GM23248 (cell line): Measurements from ENCODE around the gene NME3. TPM values are rescaled to one million over a fixed set of nuclear protein-coding genes. Genes with fewer than 3 reads are reported as not detected.
A peak's percentile ranks its signal among the peaks of the same experiment; 100 is the strongest.

Experiments
- DNase-seq: peaks from one replicate; pipeline ENCODE4 v3.0.0-alpha.2; 2015
- H2AFZ ChIP-seq: fragments of 200-600 bp; sonication (generic); 2 replicates; pipeline ENCODE4 v1.6.1; 2016; ENCODE audit warnings: antibody characterized with exemption
- H3F3A ChIP-seq: fragments of 200-600 bp; sonication (generic); 2 replicates; pipeline ENCODE4 v1.6.1; 2016; ENCODE audit warnings: mild to moderate bottlenecking, antibody characterized with exemption, mixed run types; ENCODE audit not compliant: insufficient read depth
- H3K27ac ChIP-seq: fragments of 200-600 bp; sonication (generic); 2 replicates; pipeline ENCODE4 v1.5.1; 2016; ENCODE audit warnings: mild to moderate bottlenecking
- H3K27me3 ChIP-seq: fragments of 200-600 bp; sonication (generic); replicated peaks from 2 replicates; pipeline ENCODE4 v1.6.1; 2016; ENCODE audit warnings: mild to moderate bottlenecking; ENCODE audit not compliant: insufficient read depth
- H3K36me3 ChIP-seq: fragments of 200-600 bp; sonication (generic); 2 replicates; pipeline ENCODE4 v1.6.1; 2016; ENCODE audit warnings: low read depth, mild to moderate bottlenecking
- H3K4me1 ChIP-seq: fragments of 200-600 bp; sonication (generic); 2 replicates; pipeline ENCODE4 v1.6.1; 2016; ENCODE audit warnings: mild to moderate bottlenecking; ENCODE audit not compliant: insufficient read depth
- H3K4me2 ChIP-seq: fragments of 200-600 bp; sonication (generic); one replicate; pipeline ENCODE4 v1.6.1; 2016; ENCODE audit warnings: mild to moderate bottlenecking; ENCODE audit not compliant: unreplicated experiment
- H3K4me3 ChIP-seq: fragments of 200-600 bp; sonication (generic); 2 replicates; pipeline ENCODE4 v1.5.1; 2016; ENCODE audit warnings: mild to moderate bottlenecking
- H3K79me2 ChIP-seq: fragments of 200-600 bp; sonication (generic); 2 replicates; pipeline ENCODE4 v1.6.1; 2016; ENCODE audit warnings: mild to moderate bottlenecking; ENCODE audit not compliant: insufficient read depth
- H3K9ac ChIP-seq: fragments of 200-600 bp; sonication (generic); 2 replicates; pipeline ENCODE4 v1.6.1; 2016; ENCODE audit warnings: mild to moderate bottlenecking
- H3K9me2 ChIP-seq: fragments of 200-600 bp; sonication (generic); 2 replicates; pipeline ENCODE4 v1.6.1; 2016; ENCODE audit warnings: mixed run types, mild to moderate bottlenecking, moderate library complexity; ENCODE audit not compliant: insufficient read depth
- H3K9me3 ChIP-seq: fragments of 200-600 bp; sonication (generic); one replicate; pipeline ENCODE4 v1.6.1; 2017; ENCODE audit warnings: low read depth
- H4K20me1 ChIP-seq: fragments of 200-600 bp; sonication (generic); 2 replicates; pipeline ENCODE4 v1.6.0; 2016; ENCODE audit not compliant: insufficient read depth
- EZH2 ChIP-seq: fragments of 200-600 bp; sonication (generic); IDR thresholded peaks from 2 replicates; pipeline ENCODE4 v1.6.1; 2018; ENCODE audit warnings: antibody characterized with exemption, mild to moderate bottlenecking; ENCODE audit not compliant: insufficient read depth, poor library complexity, severe bottlenecking
- EZH2phosphoT487 ChIP-seq: fragments of 200-600 bp; sonication (generic); IDR thresholded peaks from 2 replicates; pipeline ENCODE4 v1.6.1; 2018; ENCODE audit warnings: antibody characterized with exemption, moderate library complexity, mild to moderate bottlenecking, low read depth; ENCODE audit not compliant: insufficient read depth
- WGBS, 2 experiments: methylation state at CpG; one replicate each; pipeline ENCODE4 v1.1.6; 2015 to 2017; ENCODE audit warnings: low lambda C conversion rate in 2 of 2, low coverage in 1 of 2; ENCODE audit errors: missing lambda C conversion rate in 2 of 2; 5-methylcytosine and 5-hydroxymethylcytosine counted together
- in situ Hi-C: fragments of 300-500 bp; cut with MboI; formaldehyde crosslinking; loops from 2 replicates; pipeline ENCODE4 v1.15.0; 2020
- polyA plus RNA-seq: library from polyadenylated mRNA; unstranded; fragments of >200 nt; fragmentation: Nextera tagmentation; extraction: Ambion mirVana; gene quantifications from 2 replicates; pipeline ENCODE4 v1.2.1, GENCODE V29; 2016
- total RNA-seq: library from RNA; depleted of rRNA; stranded (reverse); fragments of >200 nt; shearing (Covaris generic); gene quantifications from 2 replicates; pipeline ENCODE4 v1.2.3, GENCODE V29; 2014

The NME3 gene
- total and polyA plus RNA-seq, 2 experiments from 2014 or later, result 45.3 to 55.4 TPM

DNA sequence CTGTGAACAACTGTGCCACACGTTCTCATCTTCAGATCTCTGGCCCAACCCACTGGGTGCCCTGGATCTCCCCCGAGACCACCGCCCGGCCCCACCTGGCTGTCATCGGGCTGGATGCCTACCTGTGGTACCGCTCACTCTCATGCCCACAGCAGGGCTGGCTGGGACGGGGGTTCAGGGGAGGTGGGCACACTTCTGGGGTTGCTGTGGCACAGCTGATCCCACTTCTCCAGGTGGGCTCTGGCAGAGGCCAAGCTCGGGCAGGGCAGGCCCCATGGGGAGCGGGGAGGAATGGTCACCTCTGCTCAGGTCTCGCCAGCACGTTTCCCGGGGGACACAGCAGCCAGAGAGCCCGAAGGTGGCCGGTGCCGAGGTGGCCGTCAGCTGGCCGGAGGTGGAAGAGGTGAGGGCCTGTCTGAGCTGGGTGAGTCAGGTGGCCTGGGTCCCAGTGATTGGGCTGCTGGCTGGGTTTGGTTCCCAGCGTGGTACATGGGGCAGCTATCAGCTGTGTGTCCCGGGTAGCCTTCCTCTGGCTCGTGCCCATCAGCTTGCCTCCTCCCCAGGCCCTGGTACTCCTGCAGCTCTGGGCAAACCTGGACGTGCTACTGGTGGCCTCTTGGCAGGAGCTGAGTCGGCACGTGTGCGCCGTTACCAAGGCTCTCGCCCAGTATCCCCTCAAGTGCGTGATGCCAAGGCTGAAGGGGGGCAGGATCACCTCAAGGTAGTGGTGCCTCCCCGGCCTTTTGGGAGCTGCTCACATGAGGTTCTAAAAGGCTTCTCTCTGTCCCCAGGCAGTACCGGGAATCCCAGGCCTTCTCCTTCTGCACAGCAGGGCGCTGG is 3.9 kb upstream of the NME3 start:
- Histone ChIP-seq H3K79me2 (peaks cover 38% of the 10 kb centered on the region), H3K27me3 (no peaks in the 10 kb centered on the region), H3K4me3 (no peak overlapping the region), H3K36me3 (no peaks in the 10 kb centered on the region), H4K20me1 (no peaks in the 10 kb centered on the region), H3K4me2 (no peak overlapping the region), H2AFZ (no peak overlapping the region), H3K4me1 (peaks cover 6% of the 10 kb centered on the region; the same call in 1 of the 2 replicates), H3K9me3 (no peaks in the 10 kb centered on the region), H3K9me2 (no peaks in the 10 kb centered on the region), H3K27ac (no peak overlapping the region), H3K9ac (peak overlapping the region; percentile 86; the same call in 1 of the 2 replicates), H3F3A (peaks cover 6% of the 10 kb centered on the region; the same call in 1 of the 2 replicates)
- in situ Hi-C loops, result no loop called here
- no peak for DNase-seq
- no peak for TF ChIP-seq EZH2phosphoT487
- no peak for TF ChIP-seq EZH2
- WGBS, 2 experiments, result 88 to 91% methylated on average over 28 to 30 of the region's 30 CpGs

DNA sequence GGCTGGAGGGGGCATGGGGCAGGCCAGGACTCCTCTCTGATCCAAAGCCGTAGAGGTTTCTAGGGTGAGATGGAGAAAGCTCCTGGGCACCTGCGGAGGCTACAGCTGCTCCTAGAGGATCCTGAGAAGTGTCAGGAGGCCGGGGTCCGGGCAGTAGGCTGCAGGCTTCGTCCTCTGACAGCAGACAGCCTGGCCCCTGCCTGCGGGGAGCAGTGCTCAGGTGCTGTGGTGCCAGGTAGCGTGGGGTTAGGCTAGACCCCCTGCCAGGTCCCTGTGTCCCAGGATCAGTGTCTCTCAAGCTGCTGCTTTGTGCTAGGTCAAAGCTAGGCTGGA is 3.1 kb upstream of the NME3 start:
- Histone ChIP-seq H3K27me3 (no peaks in the 10 kb centered on the region), H3K4me2 (peak overlapping the region; percentile 93), H3K4me3 (peak overlapping the region; percentile 86), H3K9ac (peak overlapping the region; percentile 86), H3K9me2 (no peaks in the 10 kb centered on the region), H3F3A (peaks cover 11% of the 10 kb centered on the region; the same call in 1 of the 2 replicates), H3K4me1 (peaks cover 9% of the 10 kb centered on the region; the same call in 1 of the 2 replicates), H2AFZ (no peak overlapping the region), H3K27ac (no peak overlapping the region), H3K9me3 (no peaks in the 10 kb centered on the region), H3K36me3 (no peaks in the 10 kb centered on the region), H4K20me1 (no peaks in the 10 kb centered on the region), H3K79me2 (peaks cover 38% of the 10 kb centered on the region)
- WGBS, 2 experiments, result 77 to 81% methylated on average over 7 of the region's 7 CpGs
- no peak for DNase-seq
- TF ChIP-seq EZH2phosphoT487, result no peak
- TF ChIP-seq EZH2, result no peak
- in situ Hi-C loops, result no loop called here

DNA sequence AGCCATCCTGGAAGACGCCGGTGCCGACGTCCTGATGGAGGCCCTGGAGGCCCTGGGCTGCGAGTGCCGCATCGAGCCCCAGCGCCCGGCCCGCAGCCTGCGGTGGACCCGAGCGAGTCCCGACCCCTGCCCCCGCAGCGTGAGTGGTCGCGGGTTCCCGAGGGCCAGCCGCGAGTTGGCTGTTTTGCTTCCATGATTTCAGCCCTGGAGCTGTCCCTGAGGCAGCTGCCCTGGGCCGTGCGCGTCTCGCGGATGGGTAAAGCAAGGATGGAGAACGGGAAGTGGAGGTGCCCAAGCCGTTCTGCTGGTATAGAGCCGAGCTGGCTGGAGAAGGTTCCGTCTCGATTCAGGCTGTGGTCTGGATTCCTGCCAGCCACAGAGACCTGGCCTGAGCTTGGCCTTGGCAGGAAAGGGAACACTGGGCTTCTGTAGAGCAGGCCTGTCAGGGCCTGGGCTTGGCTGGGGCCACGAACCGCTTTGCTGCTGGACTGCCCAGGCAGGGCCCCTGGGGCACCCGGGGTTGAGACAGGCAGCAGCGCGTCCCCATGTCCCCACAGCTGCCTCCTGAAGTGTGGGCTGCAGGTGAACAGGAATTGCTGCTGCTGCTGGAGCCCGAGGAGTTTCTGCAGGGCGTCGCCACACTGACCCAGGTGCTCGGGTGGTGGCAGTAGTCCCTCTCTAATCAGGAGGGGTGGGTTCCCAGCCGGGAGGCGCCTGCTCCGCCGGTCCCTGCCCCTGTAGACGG is 2.5 kb upstream of the NME3 start:
- in situ Hi-C loops, result no loop called here
- H3K9me3 ChIP-seq, result no peaks in the 10 kb centered on the region
- peaks cover 9% of the 10 kb centered on the region; the same call in 1 of the 2 replicates for H3K4me1 ChIP-seq
- H3K27ac ChIP-seq, result peak overlapping the region; percentile 44; the same call in 1 of the 2 replicates
- peak overlapping the region; percentile 72 for H2AFZ ChIP-seq
- H3K27me3 ChIP-seq, result no peaks in the 10 kb centered on the region
- no peaks in the 10 kb centered on the region for H4K20me1 ChIP-seq
- peak overlapping the region; percentile 86 for H3K4me3 ChIP-seq
- peaks cover 11% of the 10 kb centered on the region; the same call in 1 of the 2 replicates for H3F3A ChIP-seq
- no peaks in the 10 kb centered on the region for H3K9me2 ChIP-seq
- DNase-seq, result peak; percentile 69
- H3K79me2 ChIP-seq, result peaks cover 38% of the 10 kb centered on the region
- WGBS, 2 experiments, result 16 to 22% methylated on average over 32 to 36 of the region's 45 CpGs
- H3K9ac ChIP-seq, result peak overlapping the region; percentile 86
- peak overlapping the region; percentile 93 for H3K4me2 ChIP-seq
- no peaks in the 10 kb centered on the region for H3K36me3 ChIP-seq
- TF ChIP-seq EZH2, result no peak
- TF ChIP-seq EZH2phosphoT487, result no peak

DNA sequence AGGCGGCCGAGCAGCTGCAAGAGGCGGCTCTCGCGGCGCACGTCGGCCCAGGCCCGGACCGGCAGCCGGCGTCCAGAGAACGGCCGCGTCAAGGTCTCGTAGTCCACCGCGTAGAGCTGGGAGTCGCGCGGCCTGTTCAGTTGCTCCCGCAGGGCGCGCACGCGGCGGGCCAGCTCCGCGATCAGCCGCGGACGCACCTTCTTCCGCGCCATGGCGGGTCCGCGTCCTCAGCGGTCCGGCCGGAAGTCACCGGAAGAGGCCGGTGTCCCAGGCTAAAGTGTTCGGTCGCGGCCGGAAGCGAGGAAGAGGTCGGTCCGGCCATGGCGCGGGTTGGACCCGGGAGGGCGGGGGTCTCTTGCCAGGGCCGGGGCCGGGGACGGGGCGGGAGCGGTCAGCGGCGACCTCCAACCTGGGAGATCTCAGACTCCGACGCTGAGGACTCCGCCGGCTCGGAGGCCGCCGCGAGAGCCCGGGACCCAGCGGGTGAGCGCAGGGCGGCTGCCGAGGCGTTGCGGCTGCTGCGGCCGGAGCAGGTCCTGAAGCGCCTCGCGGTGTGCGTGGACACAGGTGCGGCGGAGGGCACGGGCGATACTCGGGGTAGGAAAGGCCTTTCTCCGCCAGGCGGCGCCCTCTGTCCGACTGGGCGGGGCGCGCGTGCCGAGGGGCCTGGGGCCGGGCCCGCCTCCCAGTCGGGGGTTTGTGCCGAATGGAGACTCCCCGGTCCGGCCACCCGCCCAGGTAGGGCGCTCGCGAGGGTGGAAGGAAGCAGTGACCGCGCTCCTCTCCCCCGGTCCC is 1.8 kb upstream of the NME3 start, which contains the start of gene MRPS34:
MRPS34 (minus strand) TSS at position 227 of the 795 bp plus-strand sequence; CDS start at position 212, 15 bp downstream.
- in situ Hi-C loops, result no loop called here
- DNase-seq, result peak; percentile 94
- H3K4me1 ChIP-seq, result peaks cover 9% of the 10 kb centered on the region; the same call in 1 of the 2 replicates
- H3F3A ChIP-seq, result peaks cover 11% of the 10 kb centered on the region; the same call in 1 of the 2 replicates
- peak within 1 kb of the TSS; percentile 86 for H3K4me3 ChIP-seq
- H3K9me2 ChIP-seq, result no peaks in the 10 kb centered on the region
- peaks cover 38% of the 10 kb centered on the region for H3K79me2 ChIP-seq
- peak within 1 kb of the TSS; percentile 72 for H2AFZ ChIP-seq
- peak within 1 kb of the TSS; percentile 44 for H3K27ac ChIP-seq
- peak within 1 kb of the TSS; percentile 93 for H3K4me2 ChIP-seq
- H3K27me3 ChIP-seq, result no peaks in the 10 kb centered on the region
- TF ChIP-seq EZH2, result no peak
- no peak for TF ChIP-seq EZH2phosphoT487
- H3K36me3 ChIP-seq, result no peaks in the 10 kb centered on the region
- 1% methylated on average over 78 to 81 of the region's 108 CpGs for WGBS, 2 experiments
- H3K9ac ChIP-seq, result peak within 1 kb of the TSS; percentile 86
- H4K20me1 ChIP-seq, result no peaks in the 10 kb centered on the region
- no peaks in the 10 kb centered on the region for H3K9me3 ChIP-seq
